Measurements from ENCODE around the gene RAD51B. TPM values are rescaled to one million over a fixed set of nuclear protein-coding genes. Genes with fewer than 3 reads are reported as not detected.
"Not testable (repeated sequence)": the region's sequence is repeated elsewhere in the genome, so short reads cannot be mapped to it uniquely, and the experiment has no call there.

RAD51B gene
- total and polyA plus RNA-seq, 4 donors, result 2.5 to 95.0 (median 9.6) TPM

DNA sequence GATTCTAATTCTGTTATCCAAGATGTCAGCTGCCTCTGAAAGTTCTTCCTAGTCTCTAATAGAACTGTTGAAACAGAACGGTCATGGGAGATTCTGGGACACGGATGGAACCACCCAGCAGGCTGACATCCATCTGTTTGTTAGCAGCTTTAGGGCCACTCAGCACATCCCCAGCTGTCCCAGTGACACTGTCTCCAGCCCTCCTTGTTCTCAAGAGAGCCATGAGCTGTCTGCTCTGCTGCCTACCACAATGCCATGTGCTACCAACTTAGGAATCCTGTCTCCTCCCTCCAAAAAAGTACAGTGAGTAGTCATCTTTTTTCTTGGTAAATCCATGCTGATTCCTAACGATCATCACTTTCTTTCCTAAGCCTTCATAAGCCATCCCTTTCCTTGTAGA, 842.8 kb downstream of the RAD51B start:
- H3K9me3 ChIP-seq (ENCODE audit: control insufficient read depth in 4 of 4, insufficient read depth in 3 of 4, low read length in 3 of 4), result no peaks in the 10 kb centered on the region
- DNase-seq, result peak in 1 of 3 donors; percentile 8
- no peak overlapping the region for H3K4me3 ChIP-seq
- H3K9ac ChIP-seq (ENCODE audit: insufficient read depth in 1 of 2, low read length in 2 of 2), result no peak overlapping the region
- H3K4me1 ChIP-seq (ENCODE audit: control insufficient read depth in 5 of 5, insufficient read depth in 5 of 5, low read length in 5 of 5), result peaks cover 13 to 55% (median 27%) of the 10 kb centered on the region in 5 donors
- no peak for ATAC-seq (ENCODE audit: insufficient read depth, low FRiP score)
- no peaks in the 10 kb centered on the region for H3K36me3 ChIP-seq (ENCODE audit: control insufficient read depth in 4 of 4, insufficient read depth in 4 of 4, low read length in 4 of 4)
- TF ChIP-seq, protein P1, sequence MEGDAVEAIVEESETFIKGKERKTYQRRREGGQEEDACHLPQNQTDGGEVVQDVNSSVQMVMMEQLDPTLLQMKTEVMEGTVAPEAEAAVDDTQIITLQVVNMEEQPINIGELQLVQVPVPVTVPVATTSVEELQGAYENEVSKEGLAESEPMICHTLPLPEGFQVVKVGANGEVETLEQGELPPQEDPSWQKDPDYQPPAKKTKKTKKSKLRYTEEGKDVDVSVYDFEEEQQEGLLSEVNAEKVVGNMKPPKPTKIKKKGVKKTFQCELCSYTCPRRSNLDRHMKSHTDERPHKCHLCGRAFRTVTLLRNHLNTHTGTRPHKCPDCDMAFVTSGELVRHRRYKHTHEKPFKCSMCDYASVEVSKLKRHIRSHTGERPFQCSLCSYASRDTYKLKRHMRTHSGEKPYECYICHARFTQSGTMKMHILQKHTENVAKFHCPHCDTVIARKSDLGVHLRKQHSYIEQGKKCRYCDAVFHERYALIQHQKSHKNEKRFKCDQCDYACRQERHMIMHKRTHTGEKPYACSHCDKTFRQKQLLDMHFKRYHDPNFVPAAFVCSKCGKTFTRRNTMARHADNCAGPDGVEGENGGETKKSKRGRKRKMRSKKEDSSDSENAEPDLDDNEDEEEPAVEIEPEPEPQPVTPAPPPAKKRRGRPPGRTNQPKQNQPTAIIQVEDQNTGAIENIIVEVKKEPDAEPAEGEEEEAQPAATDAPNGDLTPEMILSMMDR (IDR thresholded peaks at IDR 0.05; ENCODE audit: control extremely low read depth, extremely low read depth), result no peak
- WGBS, 2 donors, result 81 to 85% methylated on average over 3 of the region's 3 CpGs
- H3K27ac ChIP-seq (ENCODE audit: low read depth in 1 of 2, low read length in 1 of 2), result peak overlapping the region in 1 of 2 donors; percentile 26
- H3K27me3 ChIP-seq (ENCODE audit: control insufficient read depth in 3 of 3, insufficient read depth in 3 of 3, low read length in 2 of 3), result no peaks in the 10 kb centered on the region

DNA sequence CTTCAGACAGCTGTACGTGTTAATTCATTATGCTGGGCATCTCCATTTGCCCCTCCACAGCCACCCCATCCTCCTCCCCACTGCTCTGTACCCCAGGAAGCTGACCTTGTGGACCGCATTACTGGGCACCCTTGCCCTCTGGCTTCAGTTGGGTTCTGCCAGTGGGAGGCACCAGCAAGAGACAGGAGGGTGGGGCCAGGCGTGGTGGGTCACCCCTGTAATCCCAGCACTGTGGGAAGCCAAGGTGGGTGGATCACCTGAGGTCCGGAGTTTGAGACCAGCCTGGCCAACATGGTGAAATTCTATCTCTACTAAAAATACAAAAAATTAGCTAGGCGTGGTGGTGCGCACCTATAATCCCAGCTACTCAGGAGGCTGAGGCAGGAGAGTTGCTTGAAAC, 843.2 kb downstream of the RAD51B start:
- DNase-seq; ATAC-seq (ENCODE audit: insufficient read depth, low FRiP score); H3K9ac ChIP-seq (ENCODE audit: insufficient read depth in 1 of 2, low read length in 2 of 2); H3K9me3 ChIP-seq (ENCODE audit: control insufficient read depth in 4 of 4, insufficient read depth in 3 of 4, low read length in 3 of 4); H3K36me3 ChIP-seq (ENCODE audit: control insufficient read depth in 4 of 4, insufficient read depth in 4 of 4, low read length in 4 of 4); H3K27ac ChIP-seq (ENCODE audit: low read depth in 1 of 2, low read length in 1 of 2); H3K27me3 ChIP-seq (ENCODE audit: control insufficient read depth in 3 of 3, insufficient read depth in 3 of 3, low read length in 2 of 3); H3K4me3 ChIP-seq: not testable (repeated sequence)
- WGBS, 2 donors, result 81 to 100% methylated on average over 5 to 6 of the region's 6 CpGs
- peaks cover 13 to 59% (median 30%) of the 10 kb centered on the region in 5 donors for H3K4me1 ChIP-seq (ENCODE audit: control insufficient read depth in 5 of 5, insufficient read depth in 5 of 5, low read length in 5 of 5)

DNA sequence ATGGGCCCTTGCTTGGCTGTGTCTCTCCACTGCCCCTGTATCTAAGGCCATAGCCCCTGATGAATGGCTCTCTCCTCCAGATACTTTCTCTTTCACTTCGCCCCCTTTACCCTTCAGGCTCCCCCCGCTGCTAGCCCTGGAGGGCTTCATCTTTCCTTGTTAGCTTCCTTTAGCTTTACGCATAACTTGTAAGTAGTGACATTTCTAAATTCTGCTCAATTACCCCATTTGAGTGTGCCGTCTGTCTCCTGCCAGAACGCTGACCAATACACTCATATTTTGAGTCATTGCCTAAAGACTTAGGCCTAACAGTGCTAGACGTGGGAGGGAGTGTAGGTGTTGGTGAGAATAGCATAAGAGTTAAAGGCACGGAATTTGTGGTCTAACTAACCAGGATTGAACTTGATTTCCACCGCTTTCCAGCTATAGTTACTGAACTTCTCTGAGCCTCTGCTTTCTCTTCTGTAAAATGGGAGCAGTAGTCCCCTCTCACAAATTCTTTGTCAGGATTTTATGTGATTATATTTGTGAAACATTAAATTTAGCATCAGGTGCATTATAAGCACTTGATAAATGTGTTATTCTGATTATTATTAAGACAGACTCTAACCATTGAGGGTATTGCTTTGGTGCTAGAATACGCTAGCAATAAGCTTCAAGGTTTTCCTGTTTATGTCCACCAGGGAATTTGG, 844.0 kb downstream of the RAD51B start:
- Histone ChIP-seq H3K27me3 (ENCODE audit: control insufficient read depth in 3 of 3, insufficient read depth in 3 of 3, low read length in 2 of 3) (no peaks in the 10 kb centered on the region), H3K4me1 (ENCODE audit: control insufficient read depth in 5 of 5, insufficient read depth in 5 of 5, low read length in 5 of 5) (peaks cover 13 to 60% (median 30%) of the 10 kb centered on the region in 5 donors), H3K9ac (ENCODE audit: insufficient read depth in 1 of 2, low read length in 2 of 2) (no peak overlapping the region), H3K27ac (ENCODE audit: low read depth in 1 of 2, low read length in 1 of 2) (peak overlapping the region in 1 of 2 donors; percentile 26), H3K4me3 (no peak overlapping the region), H3K36me3 (ENCODE audit: control insufficient read depth in 4 of 4, insufficient read depth in 4 of 4, low read length in 4 of 4) (no peaks in the 10 kb centered on the region), H3K9me3 (ENCODE audit: control insufficient read depth in 4 of 4, insufficient read depth in 3 of 4, low read length in 3 of 4) (no peaks in the 10 kb centered on the region)
- WGBS, 2 donors, result 80 to 90% methylated on average over 9 of the region's 9 CpGs
- TF ChIP-seq, protein P1 (IDR thresholded peaks at IDR 0.05; ENCODE audit: control extremely low read depth, extremely low read depth), result no peak
- ATAC-seq (ENCODE audit: insufficient read depth, low FRiP score) (no peak), DNase-seq (peak in 1 of 3 donors; percentile 12)

DNA sequence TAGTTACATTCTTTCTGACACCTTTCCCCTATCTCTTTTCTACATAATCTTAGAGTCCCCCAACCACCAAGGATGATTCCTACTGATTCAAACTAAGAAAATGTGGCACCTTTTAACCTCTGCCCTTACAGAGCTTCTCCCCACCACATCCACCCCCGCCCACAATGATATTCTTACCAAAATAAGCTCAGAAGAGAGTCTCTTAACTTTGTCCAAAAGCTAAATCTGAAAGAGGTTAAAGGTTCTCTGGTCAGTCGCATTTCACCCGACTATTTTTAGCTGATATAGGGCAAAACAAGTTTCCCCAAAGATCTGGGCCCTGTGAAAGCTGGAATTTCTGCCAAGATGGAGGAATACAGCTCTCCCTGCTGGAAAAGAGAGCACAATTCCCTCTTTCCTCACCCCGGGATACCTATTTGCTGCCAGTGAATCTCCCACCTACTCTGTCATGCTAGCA, 844.7 kb downstream of the RAD51B start:
- TF ChIP-seq, protein P1 (IDR thresholded peaks at IDR 0.05; ENCODE audit: control extremely low read depth, extremely low read depth), result no peak
- Histone ChIP-seq H3K9ac (ENCODE audit: insufficient read depth in 1 of 2, low read length in 2 of 2) (no peak overlapping the region), H3K4me3 (no peak overlapping the region), H3K27ac (ENCODE audit: low read depth in 1 of 2, low read length in 1 of 2) (peak overlapping the region in 1 of 2 donors; percentile 45), H3K9me3 (ENCODE audit: control insufficient read depth in 4 of 4, insufficient read depth in 3 of 4, low read length in 3 of 4) (no peaks in the 10 kb centered on the region), H3K27me3 (ENCODE audit: control insufficient read depth in 3 of 3, insufficient read depth in 3 of 3, low read length in 2 of 3) (no peaks in the 10 kb centered on the region), H3K4me1 (ENCODE audit: control insufficient read depth in 5 of 5, insufficient read depth in 5 of 5, low read length in 5 of 5) (peaks cover 13 to 57% (median 35%) of the 10 kb centered on the region in 5 donors), H3K36me3 (ENCODE audit: control insufficient read depth in 4 of 4, insufficient read depth in 4 of 4, low read length in 4 of 4) (no peaks in the 10 kb centered on the region)
- WGBS, 2 donors, result 73 to 88% methylated on average over 4 of the region's 4 CpGs
- DNase-seq, result peak in 1 of 3 donors; percentile 18
- ATAC-seq (ENCODE audit: insufficient read depth, low FRiP score), result no peak
